ENCODE data around the gene ADAMTS14. TPM values are rescaled to one million over a fixed set of nuclear protein-coding genes. Genes with fewer than 3 reads are reported as not detected.

Gene ADAMTS14
- total RNA-seq, 6 experiments from 2014 or later: 0.03 to 0.09 (median 0.05) TPM; not detected in 2

- TF ChIP-seq CTCF (IDR thresholded peaks at IDR 0.05): no peak
- no peaks in the 10 kb centered on the region for H3K4me1 Mint-ChIP-seq (ENCODE audit: low read depth)
- no peak overlapping the region for H3K4me3 Mint-ChIP-seq
- no peak for DNase-seq
- no peaks in the 10 kb centered on the region for H3K9me3 Mint-ChIP-seq
- H3K27me3 Mint-ChIP-seq (ENCODE audit: insufficient read depth): peaks cover 46% of the 10 kb centered on the region
- H3K36me3 Mint-ChIP-seq (ENCODE audit: low read depth): no peaks in the 10 kb centered on the region
- no peak overlapping the region for H3K27ac Mint-ChIP-seq
Observed at GRCh38 chr10:70777063-70777875, 105.0 kb downstream of the ADAMTS14 start.

GRCh38 chr10:70778267-70778924 lies 106.1 kb downstream of the ADAMTS14 start:
- Mint-ChIP-seq H3K27ac (no peak overlapping the region), H3K27me3 (ENCODE audit: insufficient read depth) (peaks cover 49% of the 10 kb centered on the region), H3K9me3 (no peaks in the 10 kb centered on the region), H3K4me1 (ENCODE audit: low read depth) (no peaks in the 10 kb centered on the region), H3K4me3 (no peak overlapping the region), H3K36me3 (ENCODE audit: low read depth) (no peaks in the 10 kb centered on the region)
- no peak for TF ChIP-seq CTCF (IDR thresholded peaks at IDR 0.05)
- no peak for DNase-seq

- no peaks in the 10 kb centered on the region for H3K9me3 Mint-ChIP-seq
- no peaks in the 10 kb centered on the region for H3K4me1 Mint-ChIP-seq (ENCODE audit: low read depth)
- H3K36me3 Mint-ChIP-seq (ENCODE audit: low read depth): no peaks in the 10 kb centered on the region
- H3K4me3 Mint-ChIP-seq: no peak overlapping the region
- no peak for TF ChIP-seq CTCF (IDR thresholded peaks at IDR 0.05)
- H3K27ac Mint-ChIP-seq: no peak overlapping the region
- no peak for DNase-seq
- H3K27me3 Mint-ChIP-seq (ENCODE audit: insufficient read depth): peaks cover 44% of the 10 kb centered on the region
Observed at GRCh38 chr10:70779088-70779487, 106.8 kb downstream of the ADAMTS14 start.

GRCh38 chr10:70779511-70780369 lies 107.4 kb downstream of the ADAMTS14 start:
- no peak for DNase-seq
- peaks cover 49% of the 10 kb centered on the region for H3K27me3 Mint-ChIP-seq (ENCODE audit: insufficient read depth)
- no peak overlapping the region for H3K27ac Mint-ChIP-seq
- H3K9me3 Mint-ChIP-seq: no peaks in the 10 kb centered on the region
- H3K36me3 Mint-ChIP-seq (ENCODE audit: low read depth): no peaks in the 10 kb centered on the region
- TF ChIP-seq CTCF (IDR thresholded peaks at IDR 0.05): no peak
- H3K4me1 Mint-ChIP-seq (ENCODE audit: low read depth): no peaks in the 10 kb centered on the region
- no peak overlapping the region for H3K4me3 Mint-ChIP-seq

- Mint-ChIP-seq H3K4me3 (no peak overlapping the region), H3K9me3 (no peaks in the 10 kb centered on the region), H3K27me3 (ENCODE audit: insufficient read depth) (peaks cover 46% of the 10 kb centered on the region), H3K36me3 (ENCODE audit: low read depth) (no peaks in the 10 kb centered on the region), H3K27ac (no peak overlapping the region), H3K4me1 (ENCODE audit: low read depth) (no peaks in the 10 kb centered on the region)
- no peak for TF ChIP-seq CTCF (IDR thresholded peaks at IDR 0.05)
- DNase-seq: no peak
Observed at GRCh38 chr10:70780370-70780760, 108.1 kb downstream of the ADAMTS14 start.

Data from HFFc6 (cell line).